ENCODE results near the gene TNS1.

DNA sequence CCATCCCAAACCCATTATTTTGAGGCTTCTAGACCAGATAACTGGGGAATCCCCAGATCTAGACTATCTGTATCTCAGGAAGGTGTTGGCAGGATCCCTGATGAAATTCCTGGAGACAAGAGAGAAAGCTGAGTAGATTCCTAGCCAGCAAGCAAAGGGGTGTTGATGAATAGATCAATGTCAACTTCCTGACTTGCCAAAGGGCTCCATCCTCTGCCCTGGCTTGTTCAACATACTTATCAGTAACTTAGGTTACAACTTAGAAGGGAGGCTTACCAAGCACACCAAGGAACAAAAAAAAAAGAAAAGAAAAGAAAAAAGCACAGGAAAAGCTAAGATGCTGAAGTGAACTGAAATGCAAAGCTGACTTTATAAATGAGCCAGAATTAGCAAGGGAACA, 53.3 kb downstream of the TNS1 start:
- TF ChIP-seq GATAD2B (conservative IDR thresholded peaks at IDR 0.05; ENCODE audit: low read depth) = no peak
- TF ChIP-seq, protein P1, sequence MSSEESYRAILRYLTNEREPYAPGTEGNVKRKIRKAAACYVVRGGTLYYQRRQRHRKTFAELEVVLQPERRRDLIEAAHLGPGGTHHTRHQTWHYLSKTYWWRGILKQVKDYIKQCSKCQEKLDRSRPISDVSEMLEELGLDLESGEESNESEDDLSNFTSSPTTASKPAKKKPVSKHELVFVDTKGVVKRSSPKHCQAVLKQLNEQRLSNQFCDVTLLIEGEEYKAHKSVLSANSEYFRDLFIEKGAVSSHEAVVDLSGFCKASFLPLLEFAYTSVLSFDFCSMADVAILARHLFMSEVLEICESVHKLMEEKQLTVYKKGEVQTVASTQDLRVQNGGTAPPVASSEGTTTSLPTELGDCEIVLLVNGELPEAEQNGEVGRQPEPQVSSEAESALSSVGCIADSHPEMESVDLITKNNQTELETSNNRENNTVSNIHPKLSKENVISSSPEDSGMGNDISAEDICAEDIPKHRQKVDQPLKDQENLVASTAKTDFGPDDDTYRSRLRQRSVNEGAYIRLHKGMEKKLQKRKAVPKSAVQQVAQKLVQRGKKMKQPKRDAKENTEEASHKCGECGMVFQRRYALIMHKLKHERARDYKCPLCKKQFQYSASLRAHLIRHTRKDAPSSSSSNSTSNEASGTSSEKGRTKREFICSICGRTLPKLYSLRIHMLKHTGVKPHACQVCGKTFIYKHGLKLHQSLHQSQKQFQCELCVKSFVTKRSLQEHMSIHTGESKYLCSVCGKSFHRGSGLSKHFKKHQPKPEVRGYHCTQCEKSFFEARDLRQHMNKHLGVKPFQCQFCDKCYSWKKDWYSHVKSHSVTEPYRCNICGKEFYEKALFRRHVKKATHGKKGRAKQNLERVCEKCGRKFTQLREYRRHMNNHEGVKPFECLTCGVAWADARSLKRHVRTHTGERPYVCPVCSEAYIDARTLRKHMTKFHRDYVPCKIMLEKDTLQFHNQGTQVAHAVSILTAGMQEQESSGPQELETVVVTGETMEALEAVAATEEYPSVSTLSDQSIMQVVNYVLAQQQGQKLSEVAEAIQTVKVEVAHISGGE (CRISPR knock-in tag; IDR thresholded peaks at IDR 0.05) = no peak
